Measurements from ENCODE around the gene MPEG1.

Gene MPEG1

DNA sequence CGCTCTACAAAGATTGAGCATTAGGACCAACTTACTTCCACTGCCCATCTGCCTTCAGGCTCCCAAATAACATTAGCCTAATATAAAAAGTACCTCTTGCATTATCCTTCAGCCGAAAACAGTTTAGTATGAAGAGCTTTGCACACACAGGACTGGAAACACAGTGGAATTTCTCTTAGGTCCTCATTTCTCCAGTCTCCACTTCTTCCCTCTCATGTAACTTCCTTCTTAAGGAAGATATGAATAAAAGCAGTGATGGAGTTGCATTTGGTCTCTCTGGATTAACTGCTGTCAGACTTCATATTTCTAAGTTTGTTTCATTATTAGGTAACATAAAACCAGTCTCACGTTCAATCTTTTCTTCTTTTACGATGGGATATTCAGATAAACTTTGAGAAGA lies 5.6 kb upstream of the MPEG1 start:
- in situ Hi-C loops (cut with HindIII; ENCODE audit: low sequenced_read_pairs): no loop called here

DNA sequence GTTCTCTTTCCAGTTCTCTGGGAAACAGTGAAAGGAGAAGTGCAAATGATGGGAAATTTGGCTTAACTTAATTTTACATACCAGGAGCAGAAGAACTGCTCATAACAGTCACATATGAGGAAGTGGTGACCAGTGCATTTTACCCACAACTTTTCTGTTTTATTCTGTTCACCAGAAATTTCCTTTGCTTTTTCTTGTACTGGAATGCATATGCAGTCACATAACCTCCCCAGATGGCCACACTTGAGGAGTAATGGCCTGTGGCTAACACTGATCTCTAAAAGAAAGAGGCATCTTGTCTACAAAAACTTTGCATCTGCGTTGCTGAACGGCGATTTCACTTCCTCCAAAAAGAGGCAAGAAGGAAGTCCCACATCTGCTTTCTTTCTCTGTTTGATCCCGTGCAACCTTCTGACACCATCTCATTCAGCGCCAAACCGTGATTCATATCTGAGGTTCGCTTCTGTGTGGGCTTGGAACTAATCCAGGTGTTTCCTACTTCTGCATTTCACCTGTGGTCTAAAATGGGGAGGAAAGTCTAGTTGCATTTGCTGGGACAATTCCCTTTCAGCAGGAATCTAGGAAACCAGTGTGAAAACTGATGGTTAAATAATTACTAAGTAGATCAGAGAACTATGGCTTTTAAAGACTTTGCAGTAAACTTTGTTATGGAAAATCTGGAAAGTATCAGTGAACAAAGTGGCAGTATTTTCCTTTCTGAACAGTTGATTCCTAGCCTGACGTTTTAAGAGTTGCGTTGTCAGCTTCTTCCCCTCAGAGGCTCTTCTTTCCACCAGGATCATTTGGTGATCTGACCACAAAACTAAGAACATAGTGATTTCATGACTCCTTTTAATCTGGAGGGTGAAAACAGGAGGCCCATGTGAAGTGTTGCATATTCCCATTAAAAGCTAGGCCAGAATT lies 4.2 kb upstream of the MPEG1 start:
- in situ Hi-C loops (cut with HindIII; ENCODE audit: low sequenced_read_pairs): no loop called here

DNA sequence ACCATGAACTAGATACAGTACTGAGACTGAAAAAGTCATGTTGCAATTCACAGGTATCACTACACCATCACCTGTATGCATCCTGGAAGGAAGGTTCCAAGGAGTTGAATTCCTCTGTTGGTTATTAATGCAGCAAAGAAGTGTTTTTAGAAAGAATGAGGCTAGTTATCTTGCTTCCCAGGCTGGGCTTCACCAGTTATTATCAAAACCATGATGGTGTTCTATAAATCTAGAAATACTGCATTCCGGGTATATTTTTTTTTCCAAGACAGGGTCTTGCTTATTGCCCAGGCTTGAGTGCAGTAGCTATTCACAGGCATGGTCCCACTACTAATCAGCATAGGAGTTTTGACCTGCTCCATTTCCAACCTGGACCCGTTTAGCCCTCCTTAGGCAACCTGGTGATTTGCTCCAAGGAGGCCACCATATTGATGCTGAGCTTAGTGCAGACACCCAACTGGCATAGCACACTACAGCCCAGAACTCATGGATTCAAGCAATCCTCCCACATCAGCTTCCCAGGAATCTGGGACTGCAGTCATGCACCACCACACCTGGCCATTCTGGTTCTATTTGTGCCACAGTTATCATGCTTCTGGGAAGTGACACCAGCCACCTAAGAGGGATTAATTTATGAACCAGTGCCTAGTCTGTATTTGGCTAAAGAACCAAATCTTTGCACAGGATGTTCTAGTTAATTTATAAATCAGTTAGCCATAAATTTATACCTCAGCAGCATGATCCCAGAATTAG lies 1.6 kb upstream of the MPEG1 start:
- in situ Hi-C loops (cut with HindIII; ENCODE audit: low sequenced_read_pairs): no loop called here

- in situ Hi-C loops (cut with HindIII; ENCODE audit: low sequenced_read_pairs): no loop called here
These were observed 505 bp downstream of the MPEG1 start for GRCh38 chr11:59212222-59212621.

DNA sequence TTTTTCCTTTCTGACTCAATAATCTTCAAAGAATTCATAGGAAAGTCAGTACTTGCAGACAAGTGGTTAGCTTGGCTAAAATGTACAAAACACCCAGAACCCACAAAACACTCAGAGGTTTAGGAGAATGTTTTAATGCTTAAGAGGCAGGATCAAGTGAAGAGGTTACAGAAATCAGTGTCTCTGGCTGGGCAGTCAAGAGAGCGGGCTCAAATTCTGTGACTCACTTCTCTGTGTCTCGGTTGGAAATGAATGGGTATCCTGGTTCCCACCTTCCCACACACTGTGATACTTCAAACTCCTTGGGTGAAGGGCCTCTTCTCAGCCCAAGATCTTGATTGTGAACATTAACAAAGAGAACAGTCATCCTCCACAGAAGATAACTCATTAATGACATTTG lies 3.8 kb downstream of the MPEG1 start:
- in situ Hi-C loops (cut with HindIII; ENCODE audit: low sequenced_read_pairs): no loop called here

GRCh38 chr11:59207988-59208451 lies 4.7 kb downstream of the MPEG1 start:
- in situ Hi-C loops (cut with HindIII; ENCODE audit: low sequenced_read_pairs): no loop called here

GRCh38 chr11:59206635-59207034 lies 6.1 kb downstream of the MPEG1 start:
- in situ Hi-C loops (cut with HindIII; ENCODE audit: low sequenced_read_pairs): no loop called here

DNA sequence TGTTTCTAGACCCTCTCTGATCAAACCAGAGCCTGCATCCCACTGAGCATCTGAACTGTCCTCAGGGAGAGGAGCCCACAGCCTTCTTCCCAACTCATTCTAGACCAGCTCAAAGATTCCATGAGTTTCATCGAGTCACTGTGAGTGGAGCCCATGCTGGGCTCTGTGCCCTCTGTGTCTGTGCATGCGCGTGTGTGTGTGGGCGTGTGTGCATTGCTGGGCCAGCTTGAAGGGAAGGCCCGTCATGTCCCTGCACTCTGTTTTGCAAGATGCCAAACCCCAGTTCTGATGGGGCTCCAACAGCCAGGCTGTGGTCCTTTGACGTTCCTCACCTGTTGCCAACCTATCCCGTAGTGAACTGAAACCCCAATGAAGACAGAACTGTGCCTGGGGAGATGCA lies 7.1 kb downstream of the MPEG1 start:
- in situ Hi-C loops (cut with HindIII; ENCODE audit: low sequenced_read_pairs): no loop called here

DNA sequence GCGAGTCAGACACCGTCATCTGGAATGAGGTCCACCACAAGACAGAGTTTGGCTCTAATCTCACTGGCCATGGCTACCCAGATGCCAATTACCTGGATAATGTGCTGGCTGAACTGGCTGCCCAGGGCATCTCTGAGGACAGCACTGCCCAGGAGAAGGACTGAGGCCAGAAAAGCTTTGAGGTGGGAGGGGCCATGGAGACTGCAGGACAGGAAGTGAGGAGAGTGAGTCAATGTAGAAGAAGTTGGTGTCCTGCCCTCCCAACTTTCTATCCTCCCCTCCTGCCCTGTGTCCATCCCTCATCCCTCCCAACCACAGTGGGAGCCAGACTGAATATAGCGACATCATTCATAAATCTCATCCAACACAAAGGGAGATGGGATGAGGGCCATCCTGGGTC lies 8.0 kb downstream of the MPEG1 start:
- in situ Hi-C loops (cut with HindIII; ENCODE audit: low sequenced_read_pairs): no loop called here

DNA sequence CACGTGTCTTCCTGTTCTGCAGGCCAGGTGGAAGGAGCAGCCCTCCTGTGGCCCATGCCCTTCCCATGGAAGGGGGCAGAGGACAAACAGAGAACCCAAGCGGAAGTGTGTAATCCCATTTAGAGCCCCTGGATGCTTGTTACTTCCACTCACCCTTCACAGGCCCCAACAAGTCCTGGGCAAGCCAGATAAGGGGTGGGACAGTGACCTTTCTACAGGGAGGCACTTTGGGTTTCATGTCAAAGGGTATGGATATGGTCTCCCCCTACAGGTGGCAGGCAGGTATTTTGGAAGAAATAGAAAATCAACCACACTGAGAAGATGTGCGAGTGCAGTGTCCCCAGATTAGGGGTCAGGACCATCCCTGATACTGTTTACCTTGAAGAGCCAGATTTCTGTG lies 11.4 kb downstream of the MPEG1 start:
- in situ Hi-C loops (cut with HindIII; ENCODE audit: low sequenced_read_pairs): no loop called here

- in situ Hi-C loops (cut with HindIII; ENCODE audit: low sequenced_read_pairs): no loop called here
These were observed 12.3 kb downstream of the MPEG1 start for GRCh38 chr11:59200423-59200746.

- in situ Hi-C loops (cut with HindIII; ENCODE audit: low sequenced_read_pairs): no loop called here
These were observed 12.9 kb downstream of the MPEG1 start for GRCh38 chr11:59199546-59200422.

GRCh38 chr11:59198726-59199125 lies 14.0 kb downstream of the MPEG1 start:
- in situ Hi-C loops (cut with HindIII; ENCODE audit: low sequenced_read_pairs): no loop called here

GRCh38 chr11:59197991-59198390 lies 14.7 kb downstream of the MPEG1 start:
- in situ Hi-C loops (cut with HindIII; ENCODE audit: low sequenced_read_pairs): no loop called here

- in situ Hi-C loops (cut with HindIII; ENCODE audit: low sequenced_read_pairs): no loop called here
These were observed 15.9 kb downstream of the MPEG1 start for GRCh38 chr11:59196777-59197176.

DNA sequence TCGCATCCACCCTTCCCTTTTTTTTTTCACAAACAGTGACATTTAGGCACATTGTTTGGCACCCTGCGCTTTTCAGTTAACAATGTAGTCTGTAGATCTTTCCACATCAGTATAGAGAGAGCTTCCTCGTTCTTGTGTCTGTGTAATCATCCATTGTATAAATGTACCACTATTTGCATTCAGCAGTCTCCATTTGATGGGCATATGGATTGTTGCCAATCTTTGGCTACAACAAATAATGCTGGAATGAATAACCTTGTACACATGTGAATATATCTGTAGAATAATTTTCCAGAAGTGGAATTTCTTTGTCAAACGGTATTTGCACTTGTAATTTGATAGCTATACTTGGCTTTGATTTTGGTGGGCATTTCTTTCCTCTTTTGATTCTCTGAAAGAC lies 17.1 kb downstream of the MPEG1 start:
- in situ Hi-C loops (cut with HindIII; ENCODE audit: low sequenced_read_pairs): no loop called here

GRCh38 chr11:59193587-59194130 lies 19.1 kb downstream of the MPEG1 start:
- in situ Hi-C loops (cut with HindIII; ENCODE audit: low sequenced_read_pairs): no loop called here

DNA sequence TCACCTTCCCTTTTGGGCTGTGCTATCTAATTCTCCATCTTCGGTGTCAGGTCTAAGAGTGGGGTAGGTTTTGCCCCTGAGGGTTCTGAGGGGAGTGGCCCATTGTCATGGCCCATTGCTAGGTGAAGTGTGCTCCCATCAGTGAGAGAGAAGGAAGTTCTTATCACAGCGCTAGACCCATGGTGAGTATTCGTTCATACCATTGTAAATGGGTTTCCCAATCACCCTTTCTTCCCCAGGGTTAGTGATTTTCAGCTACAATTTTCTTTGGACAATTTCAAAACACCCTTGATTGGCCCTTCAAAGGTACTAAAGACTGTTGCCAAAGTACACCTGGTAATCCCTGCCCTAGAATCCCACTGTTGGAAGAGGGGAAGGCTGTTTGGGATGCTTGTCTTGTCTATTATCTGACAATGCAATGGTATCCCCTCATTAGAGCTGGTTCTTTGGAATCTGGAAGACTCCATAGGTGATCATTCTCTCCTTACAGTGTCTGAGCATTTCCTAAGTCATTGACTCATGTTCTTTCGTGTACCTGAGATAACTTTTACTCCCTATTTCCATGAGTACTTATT lies 20.2 kb downstream of the MPEG1 start:
- in situ Hi-C loops (cut with HindIII; ENCODE audit: low sequenced_read_pairs): no loop called here

GRCh38 chr11:59191890-59192289 lies 20.8 kb downstream of the MPEG1 start:
- in situ Hi-C loops (cut with HindIII; ENCODE audit: low sequenced_read_pairs): no loop called here

- in situ Hi-C loops (cut with HindIII; ENCODE audit: low sequenced_read_pairs): no loop called here
These were observed 21.6 kb downstream of the MPEG1 start for GRCh38 chr11:59191095-59191494.

DNA sequence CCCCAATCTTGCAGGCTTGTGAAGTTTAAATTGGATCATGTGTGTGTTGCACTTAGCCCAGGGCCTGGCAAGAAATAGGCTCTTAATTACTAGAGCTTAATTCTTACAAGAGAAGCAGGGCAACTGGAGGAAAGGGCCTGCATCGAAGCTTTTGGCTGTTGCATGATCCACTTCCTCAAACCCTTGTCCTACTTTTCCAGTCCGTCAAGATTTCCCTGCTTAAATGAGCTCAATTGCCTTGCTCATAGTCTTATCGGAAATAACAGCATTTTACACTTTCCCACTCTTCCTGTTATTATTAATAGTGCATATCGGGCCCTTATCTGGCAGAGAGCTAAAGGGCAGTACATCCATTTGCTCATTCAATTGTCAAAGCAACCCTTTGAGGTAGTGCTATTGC lies 22.7 kb downstream of the MPEG1 start:
- in situ Hi-C loops (cut with HindIII; ENCODE audit: low sequenced_read_pairs): no loop called here
